ENCODE measurements around the gene PCAT6. TPM values are rescaled to one million over a fixed set of nuclear protein-coding genes. Genes with fewer than 3 reads are reported as not detected.

PCAT6 gene
- total RNA-seq, 1 donor from 2014 or later = 5.6 TPM

DNA sequence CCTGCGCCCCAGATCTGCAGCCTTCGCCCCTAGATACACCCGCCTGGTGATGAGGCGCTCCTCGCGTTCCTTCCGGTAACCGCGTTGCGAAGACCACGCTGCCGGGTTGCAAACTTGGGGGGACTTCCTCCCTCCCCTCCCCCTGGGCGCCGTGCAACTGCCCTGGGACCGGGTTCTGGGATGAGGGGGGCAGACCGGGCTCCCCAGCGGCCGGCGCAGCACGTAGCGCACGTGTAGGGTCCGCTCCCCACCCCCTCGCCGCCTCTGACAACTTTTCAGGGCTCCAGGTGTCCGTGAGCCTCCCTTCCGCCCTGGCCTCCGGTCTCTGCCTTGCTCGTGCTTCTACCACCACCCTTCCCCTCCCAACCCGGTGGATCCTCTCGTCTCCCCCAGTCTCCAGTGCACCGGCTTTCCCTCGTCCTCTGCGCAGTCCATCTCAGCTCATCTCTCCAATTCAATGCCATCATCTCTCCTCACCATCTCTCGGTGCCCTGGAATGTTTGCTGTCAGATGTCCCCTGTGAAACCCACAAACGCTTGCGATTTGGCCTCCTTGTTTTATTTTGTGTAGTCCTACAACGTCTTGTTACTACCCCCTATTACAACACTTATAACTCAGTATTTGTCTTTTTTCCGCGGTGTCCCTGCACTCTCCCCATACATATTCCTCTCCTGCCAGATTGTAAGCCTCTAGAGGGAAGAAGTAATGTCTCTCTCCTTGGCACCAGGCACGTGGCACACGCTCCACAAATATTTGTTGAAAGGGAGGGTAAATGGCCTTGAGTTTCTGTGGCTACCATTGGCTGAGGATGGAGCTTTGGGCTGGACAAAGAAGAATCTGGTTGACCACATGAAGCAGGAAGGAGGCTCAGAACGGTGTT, 782 bp downstream of the PCAT6 start:
- H3K36me3 Mint-ChIP-seq (ENCODE audit: insufficient read depth) = no peaks in the 10 kb centered on the region
- peaks cover 14% of the 10 kb centered on the region for H3K4me1 Mint-ChIP-seq (ENCODE audit: low read depth)
- peak overlapping the region; percentile 90 for H3K4me3 Mint-ChIP-seq (ENCODE audit: low read depth)
- DNase-seq (ENCODE audit: low spot score, unreplicated experiment) = peak; percentile 20
- H3K27me3 Mint-ChIP-seq = peaks cover 22% of the 10 kb centered on the region
- TF ChIP-seq, protein P1, sequence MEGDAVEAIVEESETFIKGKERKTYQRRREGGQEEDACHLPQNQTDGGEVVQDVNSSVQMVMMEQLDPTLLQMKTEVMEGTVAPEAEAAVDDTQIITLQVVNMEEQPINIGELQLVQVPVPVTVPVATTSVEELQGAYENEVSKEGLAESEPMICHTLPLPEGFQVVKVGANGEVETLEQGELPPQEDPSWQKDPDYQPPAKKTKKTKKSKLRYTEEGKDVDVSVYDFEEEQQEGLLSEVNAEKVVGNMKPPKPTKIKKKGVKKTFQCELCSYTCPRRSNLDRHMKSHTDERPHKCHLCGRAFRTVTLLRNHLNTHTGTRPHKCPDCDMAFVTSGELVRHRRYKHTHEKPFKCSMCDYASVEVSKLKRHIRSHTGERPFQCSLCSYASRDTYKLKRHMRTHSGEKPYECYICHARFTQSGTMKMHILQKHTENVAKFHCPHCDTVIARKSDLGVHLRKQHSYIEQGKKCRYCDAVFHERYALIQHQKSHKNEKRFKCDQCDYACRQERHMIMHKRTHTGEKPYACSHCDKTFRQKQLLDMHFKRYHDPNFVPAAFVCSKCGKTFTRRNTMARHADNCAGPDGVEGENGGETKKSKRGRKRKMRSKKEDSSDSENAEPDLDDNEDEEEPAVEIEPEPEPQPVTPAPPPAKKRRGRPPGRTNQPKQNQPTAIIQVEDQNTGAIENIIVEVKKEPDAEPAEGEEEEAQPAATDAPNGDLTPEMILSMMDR (IDR thresholded peaks at IDR 0.05; ENCODE audit: unreplicated experiment) = no peak
- peak overlapping the region; percentile 86 for H3K27ac Mint-ChIP-seq
- H3K9me3 Mint-ChIP-seq (ENCODE audit: low read depth) = no peaks in the 10 kb centered on the region

DNA sequence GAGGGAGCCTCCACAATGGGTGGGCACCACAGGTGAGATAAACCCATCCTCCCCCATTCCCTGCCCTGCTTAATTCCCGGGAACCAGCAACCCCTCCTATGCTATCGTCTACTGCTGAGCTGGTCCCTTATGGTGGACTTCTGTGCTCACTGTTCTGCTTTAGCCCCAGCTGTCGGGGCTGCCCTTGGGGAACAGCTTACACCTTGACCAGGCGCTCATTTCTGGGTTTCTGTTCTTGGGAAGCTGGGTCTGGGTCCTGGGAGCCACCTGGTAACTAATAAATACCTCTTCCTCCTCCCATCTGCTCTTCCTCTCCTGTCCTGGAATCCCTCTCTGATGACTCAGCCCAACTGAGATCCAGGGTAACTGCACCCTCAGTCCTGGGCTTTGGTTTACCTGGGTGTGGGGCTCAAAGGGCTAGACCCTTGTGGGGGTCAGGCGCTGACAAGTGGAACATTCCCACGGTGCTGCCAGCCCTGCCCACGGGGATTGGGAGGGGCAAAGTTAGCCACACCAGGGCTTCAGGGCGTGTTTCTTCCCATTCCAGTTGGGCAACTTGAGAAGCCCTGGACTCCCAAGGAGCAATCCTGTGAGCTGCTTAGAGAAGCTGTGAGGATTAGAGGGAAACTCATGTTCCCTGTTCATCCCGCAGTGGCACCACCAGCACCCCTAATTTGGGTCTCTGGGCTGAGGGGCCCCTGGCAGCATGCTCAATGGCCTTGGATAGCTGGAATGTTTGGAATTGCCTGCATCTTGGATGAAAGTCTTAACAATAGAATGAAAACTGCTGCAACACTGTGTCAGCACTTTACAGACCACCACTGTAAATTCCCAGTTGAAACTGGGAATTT, 1.6 kb downstream of the PCAT6 start:
- H3K36me3 Mint-ChIP-seq (ENCODE audit: insufficient read depth) = no peaks in the 10 kb centered on the region
- H3K4me3 Mint-ChIP-seq (ENCODE audit: low read depth) = peak overlapping the region; percentile 90
- peaks cover 14% of the 10 kb centered on the region for H3K4me1 Mint-ChIP-seq (ENCODE audit: low read depth)
- H3K27me3 Mint-ChIP-seq = peaks cover 22% of the 10 kb centered on the region
- TF ChIP-seq, protein P1 (IDR thresholded peaks at IDR 0.05; ENCODE audit: unreplicated experiment) = no peak
- H3K27ac Mint-ChIP-seq = no peak overlapping the region
- no peaks in the 10 kb centered on the region for H3K9me3 Mint-ChIP-seq (ENCODE audit: low read depth)
- DNase-seq (ENCODE audit: low spot score, unreplicated experiment) = no peak

DNA sequence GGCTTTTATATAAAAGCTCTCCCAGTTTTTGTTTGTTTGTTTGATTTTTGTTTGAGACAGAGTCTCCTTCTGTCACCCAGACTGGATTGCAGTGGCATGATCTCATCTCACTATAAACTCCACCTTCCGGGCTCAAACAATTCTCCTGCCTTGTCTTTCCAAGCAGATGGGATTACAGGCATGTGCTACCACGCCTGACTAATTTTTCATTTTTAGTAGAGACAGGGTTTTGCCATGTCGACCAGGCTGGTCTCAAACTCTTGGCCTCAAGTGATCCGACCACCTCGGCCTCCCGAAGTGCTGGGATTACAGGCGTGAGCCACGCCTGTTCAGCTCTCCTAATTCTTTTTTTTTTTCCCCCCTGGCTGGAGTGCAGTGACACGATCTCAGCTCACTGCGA, 4.4 kb downstream of the PCAT6 start:
- Mint-ChIP-seq H3K9me3 (ENCODE audit: low read depth) (no peaks in the 10 kb centered on the region), H3K36me3 (ENCODE audit: insufficient read depth) (no peaks in the 10 kb centered on the region), H3K27me3 (peaks cover 29% of the 10 kb centered on the region), H3K27ac (no peak overlapping the region), H3K4me3 (ENCODE audit: low read depth) (no peak overlapping the region), H3K4me1 (ENCODE audit: low read depth) (peaks cover 8% of the 10 kb centered on the region)
- TF ChIP-seq, protein P1 (IDR thresholded peaks at IDR 0.05; ENCODE audit: unreplicated experiment) = no peak
- no peak for DNase-seq (ENCODE audit: low spot score, unreplicated experiment)

DNA sequence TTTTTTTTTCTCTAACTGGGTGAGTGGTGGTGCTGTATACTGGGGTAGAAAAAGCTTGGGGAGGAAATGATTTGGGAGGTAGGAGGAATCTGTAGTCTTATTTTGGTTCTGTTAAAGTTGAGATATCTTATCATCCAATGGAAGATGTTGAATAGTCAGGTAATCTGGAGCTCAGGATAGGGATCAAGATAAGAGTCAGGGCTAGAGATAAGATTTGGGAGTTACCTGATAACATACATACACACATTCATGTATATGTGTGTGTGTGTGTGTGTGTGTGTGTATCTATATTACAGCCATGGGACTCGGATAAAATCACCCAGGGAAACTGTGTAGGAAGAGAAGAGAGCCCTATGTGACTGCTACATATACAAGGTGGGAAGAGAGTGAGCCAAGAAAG, 8.1 kb downstream of the PCAT6 start:
- H3K27me3 Mint-ChIP-seq = peaks cover 17% of the 10 kb centered on the region
- TF ChIP-seq, protein P1 (IDR thresholded peaks at IDR 0.05; ENCODE audit: unreplicated experiment) = no peak

DNA sequence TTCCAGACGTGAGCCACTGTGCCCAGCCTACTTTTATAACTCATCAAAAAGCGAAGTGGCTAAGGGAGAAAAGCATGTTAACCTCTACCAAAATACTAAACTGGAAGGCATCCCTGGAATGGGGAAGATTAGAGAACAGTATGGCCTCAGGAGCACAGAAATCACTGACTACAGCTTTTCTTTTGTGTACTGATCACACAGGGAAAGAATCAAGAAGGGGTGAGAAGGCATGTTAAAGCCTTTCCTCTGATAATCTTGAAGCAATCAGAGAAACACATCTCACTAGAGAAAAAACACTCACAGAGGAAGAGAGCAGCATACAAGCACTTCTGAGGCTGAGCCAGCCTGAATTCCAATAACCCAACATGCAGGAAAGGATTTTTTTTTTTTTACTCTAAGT, 10.7 kb downstream of the PCAT6 start:
- no peak overlapping the region for H3K27ac Mint-ChIP-seq
- peaks cover 2% of the 10 kb centered on the region for H3K4me1 Mint-ChIP-seq (ENCODE audit: low read depth)
- H3K4me3 Mint-ChIP-seq (ENCODE audit: low read depth) = no peak overlapping the region

More for the DNA sequence above, 8.1 kb downstream of the PCAT6 start:
- Mint-ChIP-seq H3K27ac (no peak overlapping the region), H3K9me3 (ENCODE audit: low read depth) (no peaks in the 10 kb centered on the region), H3K4me1 (ENCODE audit: low read depth) (peaks cover 2% of the 10 kb centered on the region), H3K36me3 (ENCODE audit: insufficient read depth) (no peaks in the 10 kb centered on the region), H3K4me3 (ENCODE audit: low read depth) (no peak overlapping the region)
- DNase-seq (ENCODE audit: low spot score, unreplicated experiment) = no peak

More for the DNA sequence above, 10.7 kb downstream of the PCAT6 start:
- H3K36me3 Mint-ChIP-seq (ENCODE audit: insufficient read depth) = no peaks in the 10 kb centered on the region
- no peaks in the 10 kb centered on the region for H3K9me3 Mint-ChIP-seq (ENCODE audit: low read depth)
- DNase-seq (ENCODE audit: low spot score, unreplicated experiment) = no peak
- TF ChIP-seq, protein P1 (IDR thresholded peaks at IDR 0.05; ENCODE audit: unreplicated experiment) = no peak
- peaks cover 21% of the 10 kb centered on the region for H3K27me3 Mint-ChIP-seq
